Activated CD8-positive, alpha-beta memory T cell treated with anti-CD3 and anti-CD28 coated beads for 36 hours (primary cell): Measurements from ENCODE around the gene CCM2. TPM values are rescaled to one million over a fixed set of nuclear protein-coding genes. Genes with fewer than 3 reads are reported as not detected.

ENCODE experiments used
- CTCF ChIA-PET: fragments of 350-600 bp; sonication (Branson Sonifier 250); formaldehyde crosslinking; loops from one replicate; lab custom pipeline; 2021; ENCODE audit warnings: antibody characterized with exemption; lab: Charles Lee
- POLR2A ChIA-PET: fragments of 350-600 bp; sonication (Branson Sonifier 250); formaldehyde crosslinking; loops from one replicate; lab custom pipeline; 2021; ENCODE audit warnings: antibody characterized with exemption; lab: Charles Lee
- total RNA-seq, 2 experiments: library from RNA; stranded (reverse); gene quantifications; one replicate each; pipeline ENCODE4 v1.2.3, GENCODE V29; 2021

CCM2 gene
- total RNA-seq, 2 experiments from 2014 or later, result 54.2 to 56.3 TPM

DNA sequence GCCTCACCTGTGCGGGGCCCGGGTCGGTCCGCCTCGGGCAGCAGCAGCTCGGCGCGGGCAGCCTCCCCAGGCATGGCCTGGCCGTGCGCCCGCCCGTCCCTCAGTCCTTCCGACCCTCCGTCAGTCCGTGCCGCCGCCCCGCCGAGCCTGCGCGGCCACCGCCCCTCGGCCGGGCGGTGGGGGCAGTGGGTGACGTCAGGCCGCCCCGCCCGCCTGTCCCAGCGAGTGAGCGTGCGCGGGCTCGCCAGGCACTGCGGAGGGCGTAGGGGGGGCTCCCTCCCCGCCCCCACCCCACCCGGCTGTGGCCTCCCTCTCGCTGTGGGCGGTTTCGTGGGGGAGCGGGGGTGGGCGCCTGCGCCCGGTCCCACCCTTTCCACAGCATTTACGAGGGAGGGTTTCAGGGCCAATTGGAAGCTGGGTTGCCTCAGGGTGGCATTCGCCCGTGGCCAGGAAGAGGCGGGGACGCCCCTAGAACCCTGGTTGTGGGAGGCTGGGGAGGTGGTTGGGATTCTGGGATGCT, 88.9 kb downstream of the CCM2 start, which contains the start of gene NACAD:
TSS of gene NACAD (minus strand) at position 149 of the 520 bp plus-strand sequence. CDS start at position 74, 75 bp downstream.
- ChIA-PET CTCF (no interaction called here), POLR2A (no interaction called here)

DNA sequence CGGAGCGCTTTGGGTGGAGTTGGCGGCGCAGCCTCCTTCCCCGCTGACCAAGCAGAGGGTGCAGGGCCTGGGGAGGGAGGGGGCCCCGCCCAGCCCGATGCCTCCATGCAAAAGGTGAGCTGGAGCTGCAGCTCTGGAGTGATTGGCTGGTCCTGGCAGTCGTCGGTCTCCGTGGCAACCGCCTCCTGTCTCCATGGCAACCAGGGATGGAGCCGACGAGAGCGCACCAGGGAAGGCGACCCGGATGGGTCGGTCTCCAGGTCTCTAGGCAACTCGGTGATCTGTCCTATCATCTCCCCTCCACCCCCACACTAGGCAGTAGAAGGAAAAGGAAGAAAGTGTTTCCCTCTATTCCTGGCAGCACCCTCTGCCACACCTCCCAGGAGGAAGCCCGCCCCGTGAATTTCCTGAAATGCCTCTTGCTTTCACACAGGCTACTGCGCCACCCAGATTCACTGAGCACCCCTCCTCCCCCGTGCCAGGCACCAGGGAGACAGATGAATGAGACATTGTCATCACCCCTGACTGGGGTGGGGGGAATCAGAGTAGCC, 89.4 kb downstream of the CCM2 start:
- CTCF ChIA-PET, result no interaction called here
- POLR2A ChIA-PET, result no interaction called here

DNA sequence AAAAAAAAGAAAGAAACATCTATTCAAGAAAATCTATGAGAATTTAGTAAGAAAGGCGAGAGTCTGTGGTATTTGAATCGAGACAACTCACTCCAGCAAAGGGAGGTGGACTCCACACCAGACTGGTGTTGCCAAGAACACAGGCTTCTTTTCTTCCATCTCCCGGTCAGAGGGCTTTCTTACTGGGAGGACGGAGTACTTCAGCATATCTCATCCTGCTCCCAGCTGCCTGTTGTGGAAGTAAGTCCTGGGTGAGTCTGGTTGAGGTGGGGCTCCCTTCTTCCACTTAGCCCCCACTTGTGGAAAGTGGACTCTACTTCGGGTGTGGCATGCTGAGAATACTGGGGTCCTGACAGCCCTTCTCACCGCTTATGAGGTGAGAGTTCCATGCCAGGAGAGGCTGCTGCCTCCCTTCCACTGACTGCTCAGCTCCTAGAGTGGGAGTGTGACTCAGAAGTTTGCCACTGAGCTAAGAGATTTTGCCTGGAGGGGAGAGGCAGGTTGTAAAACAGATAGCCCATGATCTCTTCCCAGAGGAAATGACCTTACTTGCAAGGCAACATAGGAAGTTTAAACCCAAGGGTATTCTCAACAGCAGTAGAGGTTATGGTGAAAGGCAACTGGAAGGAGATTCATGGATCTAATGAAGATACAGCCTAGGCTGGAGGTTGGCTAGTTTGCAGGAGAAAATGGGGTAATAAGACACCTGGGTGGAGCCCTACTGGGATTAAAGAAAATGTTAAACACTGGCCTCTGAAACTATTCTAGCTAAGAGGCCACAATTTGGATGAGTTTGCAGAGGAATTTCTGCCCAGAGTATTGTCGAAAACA, 92.3 kb downstream of the CCM2 start:
- ChIA-PET CTCF (interaction anchor here (1.4 to 1.5 kb wide), 2 partner anchors 12 to 55 kb away, joined by 4 to 9 read pairs; no protein-coding TSS in a partner anchor), POLR2A (no interaction called here)

GRCh38 chr7:45092931-45093235, 92.9 kb downstream of the CCM2 start:
- CTCF ChIA-PET, result interaction anchor here (1.4 to 1.5 kb wide), 2 partner anchors 12 to 56 kb away, joined by 4 to 9 read pairs; no protein-coding TSS in a partner anchor
- POLR2A ChIA-PET, result no interaction called here

DNA sequence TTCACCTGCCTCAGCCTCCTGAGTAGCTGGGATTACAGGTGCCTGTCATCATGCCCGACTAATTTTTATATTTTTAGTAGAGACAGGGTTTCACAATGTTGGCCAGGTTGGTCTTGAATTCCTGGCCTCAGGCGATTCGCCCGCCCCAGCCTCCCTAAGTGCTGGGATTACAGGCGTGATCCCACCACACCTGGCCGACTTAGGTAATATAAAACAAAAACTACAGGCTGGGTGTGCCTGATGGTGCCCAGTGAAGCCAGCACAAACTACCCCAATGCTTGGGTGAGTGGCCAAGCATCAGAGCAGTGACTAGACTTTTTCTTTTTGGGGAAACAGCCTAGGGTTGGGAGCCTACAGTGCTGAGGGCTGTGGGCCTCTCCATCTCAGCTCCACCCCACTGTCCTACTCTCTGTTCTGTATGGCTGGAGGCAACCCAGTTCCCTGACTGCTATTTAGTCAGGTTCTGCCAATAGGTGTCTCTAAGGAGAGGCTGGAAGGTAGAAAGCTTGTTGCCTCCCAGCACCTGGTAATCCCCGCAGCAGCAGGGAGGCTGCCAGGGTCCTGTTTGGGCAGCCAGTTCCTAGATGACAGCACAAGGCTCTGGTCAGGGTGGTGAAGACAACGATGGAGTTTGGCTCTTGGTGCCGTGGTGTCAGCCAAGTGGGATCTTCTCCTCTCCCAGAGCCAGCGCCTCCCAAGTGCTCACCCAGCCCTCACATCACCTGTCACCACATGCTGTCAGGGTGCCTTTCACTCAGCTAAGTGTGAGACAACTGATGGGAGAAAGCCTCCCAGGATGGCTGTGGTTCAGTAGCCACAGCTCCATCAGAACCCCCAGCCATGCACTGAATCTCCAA, 99.2 kb downstream of the CCM2 start:
- POLR2A ChIA-PET, result no interaction called here
- CTCF ChIA-PET, result no interaction called here

DNA sequence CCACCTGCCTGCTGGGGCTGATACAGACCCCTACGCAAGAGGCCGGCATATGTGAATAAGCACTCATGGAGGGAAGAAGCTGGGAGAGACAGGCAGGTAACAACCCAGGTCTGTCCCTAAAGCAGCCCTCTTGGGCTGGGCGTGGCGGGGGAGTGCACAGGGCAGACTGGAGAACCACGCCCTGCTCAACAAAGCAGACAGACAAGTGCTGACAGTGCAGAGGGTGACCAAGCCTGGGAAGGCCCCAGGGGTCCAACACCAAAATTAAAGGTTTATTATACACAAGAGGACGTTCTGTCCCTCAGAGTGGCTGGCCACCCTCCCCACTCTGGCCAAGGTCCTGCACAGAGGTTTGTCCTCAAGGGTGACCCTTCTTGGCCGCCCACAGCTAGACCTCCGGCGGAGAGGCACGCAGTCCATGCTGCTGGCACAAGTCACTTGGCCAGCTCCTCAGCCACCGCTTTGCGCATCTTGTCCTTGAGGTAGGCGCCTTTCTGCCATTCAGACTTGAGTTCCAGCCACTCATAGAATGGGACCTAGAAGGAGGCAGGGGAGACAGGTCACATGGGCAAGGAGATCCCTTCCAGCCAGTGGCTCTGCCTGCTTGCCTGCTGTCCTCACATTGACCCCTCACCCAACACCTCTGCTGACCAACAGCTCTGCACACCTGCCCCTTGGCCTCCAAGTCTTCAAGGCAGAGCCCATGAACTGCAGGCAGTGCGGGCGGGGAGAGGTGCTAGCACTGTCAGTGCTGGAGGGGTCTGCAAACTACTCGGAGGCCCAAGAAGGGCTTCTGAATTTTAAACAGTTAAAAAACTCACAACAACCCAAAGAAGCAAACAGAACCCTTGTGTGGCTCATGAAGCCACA, 100.1 kb downstream of the CCM2 start:
- ChIA-PET CTCF (no interaction called here), POLR2A (no interaction called here)

DNA sequence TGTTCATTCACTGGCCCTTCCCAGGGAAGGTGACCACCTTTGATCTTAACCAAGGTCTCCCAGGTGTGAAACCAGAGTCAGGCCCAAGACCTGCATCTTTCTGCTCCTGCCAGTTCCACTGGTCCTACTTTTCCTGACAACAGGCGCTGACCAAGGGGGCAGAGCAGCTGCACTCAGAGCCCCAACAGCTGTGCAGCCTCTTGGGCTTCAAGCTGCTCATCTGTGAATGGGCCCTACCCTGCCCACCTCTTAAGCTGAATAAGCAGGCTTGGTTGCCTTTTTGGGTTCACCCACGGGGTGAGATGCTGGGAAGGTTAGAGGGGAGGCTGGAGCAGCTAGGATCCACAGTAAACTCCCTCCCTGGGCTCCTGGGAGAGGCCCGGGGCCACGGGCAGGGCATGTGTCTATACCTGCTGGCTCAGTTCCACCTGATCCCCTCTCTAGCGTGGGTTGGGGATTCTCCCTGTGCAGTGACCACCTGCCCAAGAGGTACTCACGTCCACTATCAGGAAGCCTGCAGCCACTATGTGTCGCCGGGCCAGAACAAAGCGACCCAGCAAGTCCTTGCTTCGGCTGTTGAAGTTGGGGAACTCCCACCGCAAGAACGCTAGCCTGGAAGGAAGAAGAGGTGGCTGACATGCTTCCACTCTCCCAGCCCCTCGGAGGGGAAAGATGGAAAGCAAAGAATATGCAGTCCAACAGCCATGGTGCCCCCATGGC, 100.9 kb downstream of the CCM2 start:
- ChIA-PET POLR2A (no interaction called here), CTCF (interaction anchor here (1.2 kb wide), 1 partner anchor 35 kb away, joined by 3 read pairs; no protein-coding TSS in a partner anchor)

- ChIA-PET CTCF (interaction anchor here (0.5 to 1.2 kb wide), 2 partner anchors 35 to 1049 kb away, joined by 3 read pairs; no protein-coding TSS in a partner anchor), POLR2A (no interaction called here)
Measured at GRCh38 chr7:45101748-45102147, 101.7 kb downstream of the CCM2 start.

GRCh38 chr7:45102785-45103712, 103.0 kb downstream of the CCM2 start:
- POLR2A ChIA-PET, result interaction anchor here (1.2 kb wide), 1 partner anchor 9 kb away, joined by 4 read pairs; no protein-coding TSS in a partner anchor
- CTCF ChIA-PET, result interaction anchor here (1.2 kb wide), 1 partner anchor 33 kb away, joined by 4 read pairs; no protein-coding TSS in a partner anchor

DNA sequence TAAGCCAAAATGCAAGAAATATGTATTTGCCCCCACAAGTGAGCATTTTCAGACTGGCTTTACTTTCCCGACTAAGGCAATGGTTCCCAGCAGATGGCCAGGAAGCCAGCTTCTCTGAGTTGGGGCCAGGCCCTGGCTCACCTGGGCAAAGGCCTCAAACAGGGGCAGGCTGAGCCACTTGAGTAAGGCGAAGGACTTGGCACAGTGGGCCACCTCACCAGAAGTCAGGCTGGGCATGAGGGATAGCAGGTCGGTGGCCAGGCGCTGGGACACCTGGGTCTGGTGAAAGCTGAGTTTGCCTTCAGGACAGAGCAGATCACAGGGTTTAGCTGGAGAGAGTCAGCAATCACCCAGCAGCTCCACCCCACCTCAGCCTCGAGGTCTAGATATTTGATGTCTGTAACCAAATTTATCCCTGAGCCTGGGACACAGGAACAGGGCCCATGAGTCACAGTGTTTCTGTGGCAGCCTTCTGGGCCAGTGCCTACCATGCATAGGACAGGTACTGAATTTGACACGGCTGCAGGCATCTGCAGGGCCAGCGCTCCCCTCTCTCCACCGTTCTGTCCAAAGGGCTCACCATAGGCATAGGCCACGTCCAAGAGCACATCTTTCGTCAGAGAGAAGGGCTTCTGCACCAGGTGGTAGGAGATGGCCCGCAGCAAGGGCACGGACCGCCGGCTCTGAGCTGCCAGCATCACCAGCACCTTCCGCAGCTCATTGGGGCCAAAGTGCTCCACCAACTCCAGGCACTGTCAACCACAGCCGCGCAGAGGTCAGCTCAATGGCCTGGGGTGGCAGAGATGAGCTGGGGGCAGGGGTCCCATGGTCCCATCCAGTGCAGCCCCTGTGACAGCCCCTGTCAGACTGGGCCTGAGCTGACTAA, 104.2 kb downstream of the CCM2 start:
- POLR2A ChIA-PET, result interaction anchor here (1.2 kb wide), 1 partner anchor 8 kb away, joined by 4 read pairs; no protein-coding TSS in a partner anchor

DNA sequence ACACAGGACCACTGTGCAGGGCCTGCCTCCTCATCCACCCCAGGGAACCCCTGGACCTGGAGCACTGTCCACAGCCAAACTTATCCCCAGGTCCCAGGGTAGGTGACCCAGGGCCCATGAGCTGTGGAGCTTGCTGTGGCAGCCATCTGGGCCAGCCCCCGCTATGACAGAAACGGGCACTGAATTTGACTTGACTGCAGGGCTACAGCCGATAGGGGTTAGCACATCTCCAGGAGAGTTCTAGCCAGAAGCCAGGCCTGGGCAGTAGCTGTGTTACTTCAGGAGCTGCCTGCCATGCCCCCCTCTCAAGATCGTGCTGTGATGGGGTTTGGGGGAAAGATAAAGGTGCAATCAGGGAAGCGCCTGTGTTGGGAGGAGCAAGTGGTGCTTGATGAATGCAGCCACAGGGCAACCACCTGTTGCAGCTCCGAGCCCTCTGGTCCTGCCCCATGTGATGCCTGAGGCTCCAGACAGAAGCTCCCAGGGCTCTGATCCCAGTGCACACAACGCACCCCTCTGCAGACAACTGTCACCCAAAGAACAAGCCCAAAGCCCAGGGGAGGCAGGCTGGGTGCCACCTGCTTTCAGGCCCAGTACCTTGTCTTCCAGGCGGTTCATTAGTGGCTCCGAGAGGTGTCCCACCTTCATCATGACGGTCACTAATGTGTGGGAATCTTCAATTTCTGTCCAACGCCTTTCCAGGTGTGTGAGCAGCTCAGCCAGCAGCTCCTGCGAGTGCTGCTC, 105.0 kb downstream of the CCM2 start:
- ChIA-PET CTCF (interaction anchor here (1.5 kb wide), 1 partner anchor 12 kb away, joined by 4 read pairs; no protein-coding TSS in a partner anchor), POLR2A (interaction anchor here (0.5 kb wide), 1 partner anchor 103 kb away, joined by 3 read pairs; no protein-coding TSS in a partner anchor)

More for the DNA sequence above, 104.2 kb downstream of the CCM2 start:
- CTCF ChIA-PET, result interaction anchor here (1.2 to 1.5 kb wide), 2 partner anchors 12 to 32 kb away, joined by 4 read pairs; no protein-coding TSS in a partner anchor

DNA sequence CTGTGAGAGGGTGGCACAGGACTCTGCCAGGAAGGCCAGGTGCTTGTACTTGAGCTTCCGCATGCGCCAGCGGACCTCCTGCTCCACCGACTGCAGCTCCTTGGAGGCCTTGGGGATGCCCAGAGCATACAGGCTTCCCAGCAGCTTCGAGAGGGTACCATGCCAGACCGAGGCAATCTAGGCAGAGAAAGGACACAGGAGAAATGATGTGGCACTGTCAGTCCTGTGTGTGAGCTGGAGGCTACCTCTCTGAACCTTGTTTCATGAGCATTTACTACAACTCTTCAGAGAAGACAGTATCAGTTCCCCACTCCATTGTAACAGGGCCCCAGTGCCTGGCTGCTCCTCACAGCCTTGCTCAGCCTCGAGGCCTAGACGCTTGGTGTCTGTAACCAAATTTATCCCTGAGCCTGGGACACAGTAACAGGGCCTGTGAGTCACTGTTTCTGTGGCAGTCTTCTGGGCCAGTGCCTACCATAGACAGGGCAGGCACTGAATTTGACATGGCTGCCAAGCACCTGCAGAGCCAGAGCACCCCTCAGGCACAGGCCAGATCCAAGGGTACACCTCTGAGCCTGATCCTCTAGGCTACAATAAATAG, 105.7 kb downstream of the CCM2 start:
- ChIA-PET POLR2A (interaction anchor here (0.5 kb wide), 1 partner anchor 104 kb away, joined by 3 read pairs; no protein-coding TSS in a partner anchor), CTCF (interaction anchor here (1.5 kb wide), 1 partner anchor 13 kb away, joined by 4 read pairs; no protein-coding TSS in a partner anchor)

DNA sequence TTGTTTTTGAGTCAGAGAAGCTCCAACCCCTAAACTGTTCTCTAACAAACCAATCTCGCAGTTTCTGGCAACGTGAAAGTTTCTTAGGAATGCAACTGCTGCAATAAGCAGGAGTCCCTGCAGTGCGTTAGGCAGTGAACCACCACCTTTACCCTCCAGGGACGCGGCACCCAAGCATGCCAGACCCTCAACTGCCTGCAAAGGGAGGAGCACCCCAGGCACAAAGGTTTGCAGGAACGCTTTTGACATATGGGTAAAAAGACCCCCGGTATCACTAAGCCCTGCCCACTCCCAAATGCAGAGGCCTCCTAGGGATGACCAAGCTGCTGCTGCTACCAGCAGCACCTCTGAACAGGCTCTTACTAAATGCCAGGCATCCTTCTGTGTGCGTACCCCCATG, 106.8 kb downstream of the CCM2 start:
- CTCF ChIA-PET, result no interaction called here
- POLR2A ChIA-PET, result no interaction called here

DNA sequence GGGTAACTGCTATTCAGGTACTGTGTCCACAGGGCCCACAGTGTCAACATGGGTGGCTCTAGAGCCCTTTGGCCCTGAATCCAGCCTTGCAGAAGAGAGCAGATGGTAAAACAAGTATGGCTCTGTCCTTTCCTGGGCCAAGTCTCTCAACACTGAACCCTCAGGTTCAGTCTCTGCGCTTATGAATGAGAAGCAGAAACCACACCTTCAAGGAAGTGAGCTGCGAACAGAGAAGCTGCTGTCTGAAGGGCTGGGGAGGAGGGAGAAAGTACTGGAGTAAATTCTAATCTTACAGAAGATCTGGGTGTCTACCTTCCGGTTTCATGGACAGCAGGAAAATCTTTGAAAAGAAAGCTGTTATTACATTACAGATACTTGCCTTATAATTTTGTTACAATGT, 107.4 kb downstream of the CCM2 start:
- CTCF ChIA-PET, result no interaction called here

More for the DNA sequence above, 107.4 kb downstream of the CCM2 start:
- POLR2A ChIA-PET, result no interaction called here
